Gastrocnemius medialis (tissue), 4 donors: ENCODE data around the gene SORL1. TPM values are rescaled to one million over a fixed set of nuclear protein-coding genes. Genes with fewer than 3 reads are reported as not detected.
"Not testable (repeated sequence)": the region's sequence is repeated elsewhere in the genome, so short reads cannot be mapped to it uniquely, and the experiment has no call there.

Source experiments
- ATAC-seq, 2 donors: fragments of 150-250 bp; one replicate each; pipeline ENCODE4 v1.9.1; 2016
- DNase-seq, 2 donors: peaks; one replicate each; pipeline ENCODE4 v3.0.0-alpha.2; 2019
- H3K27ac ChIP-seq, 4 donors: fragments of 200-600 bp; sonication (generic); 1 replicate in 1 of 4; 2 replicates in 3 of 4; pipeline ENCODE4 v1.5.1; 2016 to 2018; ENCODE audit warnings: mild to moderate bottlenecking in 2 of 4, moderate library complexity in 1 of 4
- H3K27me3 ChIP-seq, 3 donors: fragments of 200-600 bp; sonication (generic) in 2 of 3; 1 replicate in 1 of 3; 2 replicates in 2 of 3; pipeline versions ENCODE4 v1.5.1 to v1.6.0; 2016 to 2019; ENCODE audit warnings: mild to moderate bottlenecking in 1 of 3, moderate library complexity in 1 of 3
- H3K36me3 ChIP-seq, 2 donors: fragments of 200-600 bp; sonication (generic) in 1 of 2; one replicate each; pipeline ENCODE4 v1.5.1; 2017 to 2018
- H3K4me1 ChIP-seq, 2 donors: fragments of 200-600 bp; sonication (generic) in 1 of 2; one replicate each; pipeline ENCODE4 v1.5.1; 2016 to 2017; ENCODE audit warnings: mild to moderate bottlenecking in 2 of 2
- H3K4me3 ChIP-seq, 4 donors: fragments of 200-600 bp; sonication (generic) in 3 of 4; 1 replicate in 1 of 4; 2 replicates in 3 of 4; pipeline ENCODE4 v1.5.1; 2016 to 2019; ENCODE audit warnings: mild to moderate bottlenecking in 2 of 4
- H3K9me3 ChIP-seq, 3 donors: fragments of 200-600 bp; sonication (generic) in 2 of 3; 1 replicate in 1 of 3; 2 replicates in 2 of 3; pipeline ENCODE4 v1.5.1; 2016 to 2019
- CTCF ChIP-seq, 5 experiments: fragments of 450-650 bp in 3 of 5; fragments of 200-600 bp in 2 of 5; sonication (generic) in 2 of 5; IDR thresholded peaks in 4 of 5; conservative IDR thresholded peaks in 1 of 5; 1 replicate in 4 of 5; 2 replicates in 1 of 5; pipeline ENCODE4 v1.5.1; 2016 to 2019; ENCODE audit warnings: antibody characterized with exemption in 5 of 5, mild to moderate bottlenecking in 3 of 5, moderate library complexity in 3 of 5
- POLR2A ChIP-seq, 2 donors: fragments of 450-650 bp; IDR thresholded peaks; one replicate each; pipeline ENCODE4 v1.6.1; 2017; ENCODE audit warnings: antibody characterized with exemption in 2 of 2, mild to moderate bottlenecking in 2 of 2, moderate library complexity in 2 of 2
- in situ Hi-C, 4 donors: fragments of 200-750 bp; cut with MboI; loops; one replicate each; pipeline versions ENCODE4 v1.15.0 to v1.8.0; 2017; ENCODE audit warnings: low sequenced_read_pairs in 4 of 4
- intact Hi-C: fragments of 100-400 bp; cut with DNase I; formaldehyde crosslinking; loops from one replicate; pipeline ENCODE4 v1.15.1; 2023; ENCODE audit warnings: low total_unique reads
- total RNA-seq, 4 donors: library from RNA; depleted of rRNA; stranded (reverse); fragments of >200 nt; gene quantifications; one replicate each; pipeline versions ENCODE4 v1.1.0 to v1.2.3, GENCODE V29; 2016

SORL1 gene
- total RNA-seq = 1 to 10 TPM in 3 of 4 donors, under 1 TPM in 1; 0.78 to 2.7 (median 2.3) TPM

DNA sequence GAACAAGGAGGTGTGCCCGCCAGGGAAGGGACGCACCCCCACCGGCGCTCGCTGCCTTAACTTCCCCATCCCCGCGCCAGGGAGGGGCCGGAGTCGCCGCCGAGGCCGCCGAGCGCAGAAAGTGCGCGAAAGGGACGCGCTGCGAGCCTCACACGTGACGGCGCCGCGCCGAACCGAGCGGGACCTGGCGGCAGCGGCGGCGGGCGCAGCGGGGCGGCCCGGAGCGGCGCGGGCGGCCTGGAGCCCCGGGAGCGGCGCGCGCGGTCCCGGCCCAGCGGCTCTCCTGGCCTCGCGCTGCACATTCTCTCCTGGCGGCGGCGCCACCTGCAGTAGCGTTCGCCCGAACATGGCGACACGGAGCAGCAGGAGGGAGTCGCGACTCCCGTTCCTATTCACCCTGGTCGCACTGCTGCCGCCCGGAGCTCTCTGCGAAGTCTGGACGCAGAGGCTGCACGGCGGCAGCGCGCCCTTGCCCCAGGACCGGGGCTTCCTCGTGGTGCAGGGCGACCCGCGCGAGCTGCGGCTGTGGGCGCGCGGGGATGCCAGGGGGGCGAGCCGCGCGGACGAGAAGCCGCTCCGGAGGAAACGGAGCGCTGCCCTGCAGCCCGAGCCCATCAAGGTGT is at the start of gene SORL1:
TSS of gene SORL1 (plus strand) at position 329 of the 623 bp plus-strand sequence. CDS start at position 347, 18 bp downstream.
- in situ Hi-C loops = no loop called here
- no peaks in the 10 kb centered on the region for H3K9me3 ChIP-seq
- peaks cover 0 to 4% of the 10 kb centered on the region in 2 donors for H3K4me1 ChIP-seq
- TF ChIP-seq POLR2A (IDR thresholded peaks at IDR 0.05) = no peak
- TF ChIP-seq CTCF (IDR thresholded peaks at IDR 0.05 in 4 of 5, conservative IDR thresholded peaks at IDR 0.05 in 1 of 5) = peak in 4 of 5 experiments; percentile 30 to 36 (median 33)
- H3K27me3 ChIP-seq = peaks cover 0 to 10% (median 0%) of the 10 kb centered on the region in 3 donors
- no peaks in the 10 kb centered on the region for H3K36me3 ChIP-seq
- no peak within 1 kb of the TSS for H3K27ac ChIP-seq
- intact Hi-C loops = loop anchor here (5.0 kb wide), 1 partner anchor 80 kb away; no protein-coding TSS in a partner anchor
- H3K4me3 ChIP-seq = peak within 1 kb of the TSS; percentile 49 to 65 (median 54)
- ATAC-seq = peak; percentile 64 to 67
- peak in 1 of 2 donors; percentile 22 for DNase-seq

DNA sequence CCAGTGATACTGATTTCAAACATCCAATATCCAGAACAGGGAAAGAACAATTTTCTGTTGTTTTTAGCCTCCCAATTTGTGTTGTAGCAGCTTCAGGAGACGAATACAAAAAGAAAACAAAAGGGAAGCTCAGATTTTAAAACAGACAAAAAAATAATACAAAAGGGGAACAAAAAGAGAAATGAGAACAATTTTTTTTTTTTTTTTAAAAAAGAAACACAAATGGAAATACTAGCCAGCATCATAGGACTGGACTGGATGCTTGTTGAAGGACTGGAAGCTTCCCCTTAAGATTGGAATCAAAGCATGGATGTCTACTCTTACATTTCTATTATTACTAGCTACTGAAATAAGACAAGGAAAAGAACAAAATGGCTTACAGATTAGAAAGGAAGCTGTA is 46.5 kb upstream of the SORL1 start:
- no peak overlapping the region for H3K4me3 ChIP-seq
- no peak overlapping the region for H3K27ac ChIP-seq
- no peaks in the 10 kb centered on the region for H3K36me3 ChIP-seq
- H3K4me1 ChIP-seq = no peaks in the 10 kb centered on the region
- no peak for DNase-seq
- TF ChIP-seq POLR2A (IDR thresholded peaks at IDR 0.05) (no peak), CTCF (IDR thresholded peaks at IDR 0.05 in 4 of 5, conservative IDR thresholded peaks at IDR 0.05 in 1 of 5) (no peak)
- intact Hi-C loops = no loop called here
- no peak for ATAC-seq
- H3K27me3 ChIP-seq = no peaks in the 10 kb centered on the region
- H3K9me3 ChIP-seq = no peaks in the 10 kb centered on the region
- in situ Hi-C loops = no loop called here

- intact Hi-C loops (no loop called here), in situ Hi-C loops (no loop called here)
- DNase-seq (no peak), ATAC-seq (no peak)
- Histone ChIP-seq H3K4me1 (no peaks in the 10 kb centered on the region), H3K4me3 (no peak overlapping the region), H3K27me3 (no peaks in the 10 kb centered on the region), H3K27ac (no peak overlapping the region), H3K36me3 (no peaks in the 10 kb centered on the region), H3K9me3 (no peaks in the 10 kb centered on the region)
- no peak for TF ChIP-seq CTCF (IDR thresholded peaks at IDR 0.05 in 4 of 5, conservative IDR thresholded peaks at IDR 0.05 in 1 of 5)
- TF ChIP-seq POLR2A (IDR thresholded peaks at IDR 0.05) = no peak
These were observed 45.8 kb upstream of the SORL1 start for GRCh38 chr11:121406291-121406690.

DNA sequence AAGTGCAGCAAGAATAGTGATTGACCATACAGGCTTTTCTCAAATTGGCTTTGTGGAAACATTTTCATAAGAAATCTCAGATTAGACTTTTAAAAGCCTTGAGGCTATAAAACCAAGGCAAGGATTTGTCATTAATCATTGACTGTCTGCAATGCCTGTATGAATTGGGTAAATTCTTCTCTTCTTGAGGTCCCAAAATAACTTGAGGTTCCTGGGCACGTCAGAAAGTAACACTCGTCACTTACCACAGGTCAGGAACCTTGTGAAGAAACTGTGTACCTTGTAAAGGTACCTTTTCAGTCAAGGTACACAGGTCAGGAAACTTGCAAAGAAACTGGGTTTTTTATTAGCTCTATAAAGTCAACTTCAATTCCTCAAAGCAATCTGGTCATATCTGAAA is 43.3 kb upstream of the SORL1 start:
- ATAC-seq (no peak), DNase-seq (no peak)
- in situ Hi-C loops (no loop called here), intact Hi-C loops (no loop called here)
- Histone ChIP-seq H3K36me3 (no peaks in the 10 kb centered on the region), H3K27ac (no peak overlapping the region), H3K27me3 (no peaks in the 10 kb centered on the region), H3K4me1 (no peaks in the 10 kb centered on the region), H3K9me3 (no peaks in the 10 kb centered on the region), H3K4me3 (no peak overlapping the region)
- TF ChIP-seq CTCF (IDR thresholded peaks at IDR 0.05 in 4 of 5, conservative IDR thresholded peaks at IDR 0.05 in 1 of 5) (no peak), POLR2A (IDR thresholded peaks at IDR 0.05) (no peak)

- H3K27me3 ChIP-seq, ATAC-seq, H3K27ac ChIP-seq, H3K4me1 ChIP-seq, in situ Hi-C loops, H3K4me3 ChIP-seq, H3K9me3 ChIP-seq, DNase-seq, H3K36me3 ChIP-seq, intact Hi-C loops: not testable (repeated sequence)
These were observed 42.1 kb upstream of the SORL1 start for GRCh38 chr11:121410041-121410440.

DNA sequence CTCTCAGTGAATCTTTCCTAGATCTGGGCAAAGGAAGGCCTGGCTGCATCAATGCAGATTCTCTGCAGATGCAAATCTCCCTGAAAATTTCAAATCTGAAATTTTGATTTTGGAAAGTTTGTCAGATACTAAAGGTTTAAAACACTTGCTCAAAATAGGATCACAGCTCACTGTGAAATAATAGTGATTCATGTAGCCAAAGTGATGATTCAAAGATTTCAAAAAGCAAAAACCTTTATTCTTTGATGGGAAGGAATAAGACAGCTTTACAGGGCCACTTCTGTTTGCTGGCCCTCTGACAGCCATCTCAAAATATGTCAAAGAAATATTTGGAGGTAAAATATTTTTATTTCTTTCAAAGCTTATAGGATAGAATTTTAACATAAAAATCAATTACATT is 40.8 kb upstream of the SORL1 start:
- H3K27ac ChIP-seq, in situ Hi-C loops, H3K36me3 ChIP-seq, H3K9me3 ChIP-seq, H3K4me3 ChIP-seq, H3K27me3 ChIP-seq, DNase-seq, intact Hi-C loops, H3K4me1 ChIP-seq, ATAC-seq: not testable (repeated sequence)
